Ishikawa (cell line): ENCODE results near the gene CTF1.

Experiments used
- CREB1 ChIP-seq: IDR thresholded peaks from 2 replicates; pipeline ENCODE4 v1.6.1; 2012; ENCODE audit warnings: low read depth
- FOXM1 ChIP-seq: IDR thresholded peaks from 2 replicates; pipeline ENCODE4 v1.6.1; 2012; ENCODE audit warnings: low read depth, borderline replicate concordance
- MAX ChIP-seq: IDR thresholded peaks from 2 replicates; pipeline ENCODE4 v1.6.1; 2012
- NFIC ChIP-seq: IDR thresholded peaks from 2 replicates; pipeline ENCODE4 v1.6.1; 2012
- RAD21 ChIP-seq: IDR thresholded peaks from 2 replicates; pipeline ENCODE4 v1.6.1; 2012; ENCODE audit warnings: low read depth
- TAF1 ChIP-seq: IDR thresholded peaks from 2 replicates; pipeline ENCODE4 v1.6.1; 2012; ENCODE audit warnings: low read depth, mild to moderate bottlenecking
- YY1 ChIP-seq: IDR thresholded peaks from 2 replicates; pipeline ENCODE4 v1.6.1; 2012; ENCODE audit warnings: low read depth
- TF ChIP-seq, protein P1 (sequence below): IDR thresholded peaks from 2 replicates; pipeline ENCODE4 v1.6.1; 2012; ENCODE audit warnings: low read depth, mild to moderate bottlenecking

DNA sequence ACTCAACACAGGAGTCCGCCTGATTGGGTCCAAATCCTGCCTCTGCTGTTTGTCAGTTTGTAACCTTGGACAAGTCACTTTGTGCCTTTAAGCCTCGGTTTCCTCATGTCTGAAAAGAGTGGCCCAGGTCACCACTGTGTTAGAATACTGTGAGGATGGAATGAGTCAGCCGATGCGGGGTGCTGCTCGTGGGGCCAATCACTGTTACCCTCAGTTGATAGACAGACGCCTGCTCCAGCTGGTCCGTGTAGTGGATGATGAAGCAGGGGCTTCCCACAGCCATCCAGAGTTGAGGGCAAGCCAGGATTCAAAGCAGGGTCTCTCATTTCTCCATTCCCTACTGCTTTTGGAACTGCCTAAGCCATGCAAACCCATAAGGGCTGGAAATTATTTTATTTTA lies 32.8 kb downstream of the CTF1 start:
- TF ChIP-seq YY1 = no peak
- TF ChIP-seq NFIC = no peak
- TF ChIP-seq TAF1 = no peak
- TF ChIP-seq CREB1 = no peak
- TF ChIP-seq, protein P1, sequence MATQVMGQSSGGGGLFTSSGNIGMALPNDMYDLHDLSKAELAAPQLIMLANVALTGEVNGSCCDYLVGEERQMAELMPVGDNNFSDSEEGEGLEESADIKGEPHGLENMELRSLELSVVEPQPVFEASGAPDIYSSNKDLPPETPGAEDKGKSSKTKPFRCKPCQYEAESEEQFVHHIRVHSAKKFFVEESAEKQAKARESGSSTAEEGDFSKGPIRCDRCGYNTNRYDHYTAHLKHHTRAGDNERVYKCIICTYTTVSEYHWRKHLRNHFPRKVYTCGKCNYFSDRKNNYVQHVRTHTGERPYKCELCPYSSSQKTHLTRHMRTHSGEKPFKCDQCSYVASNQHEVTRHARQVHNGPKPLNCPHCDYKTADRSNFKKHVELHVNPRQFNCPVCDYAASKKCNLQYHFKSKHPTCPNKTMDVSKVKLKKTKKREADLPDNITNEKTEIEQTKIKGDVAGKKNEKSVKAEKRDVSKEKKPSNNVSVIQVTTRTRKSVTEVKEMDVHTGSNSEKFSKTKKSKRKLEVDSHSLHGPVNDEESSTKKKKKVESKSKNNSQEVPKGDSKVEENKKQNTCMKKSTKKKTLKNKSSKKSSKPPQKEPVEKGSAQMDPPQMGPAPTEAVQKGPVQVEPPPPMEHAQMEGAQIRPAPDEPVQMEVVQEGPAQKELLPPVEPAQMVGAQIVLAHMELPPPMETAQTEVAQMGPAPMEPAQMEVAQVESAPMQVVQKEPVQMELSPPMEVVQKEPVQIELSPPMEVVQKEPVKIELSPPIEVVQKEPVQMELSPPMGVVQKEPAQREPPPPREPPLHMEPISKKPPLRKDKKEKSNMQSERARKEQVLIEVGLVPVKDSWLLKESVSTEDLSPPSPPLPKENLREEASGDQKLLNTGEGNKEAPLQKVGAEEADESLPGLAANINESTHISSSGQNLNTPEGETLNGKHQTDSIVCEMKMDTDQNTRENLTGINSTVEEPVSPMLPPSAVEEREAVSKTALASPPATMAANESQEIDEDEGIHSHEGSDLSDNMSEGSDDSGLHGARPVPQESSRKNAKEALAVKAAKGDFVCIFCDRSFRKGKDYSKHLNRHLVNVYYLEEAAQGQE = no peak
- no peak for TF ChIP-seq MAX
- no peak for TF ChIP-seq RAD21
- TF ChIP-seq FOXM1 = no peak
